ENCODE data around the gene FAM221A. TPM values are rescaled to one million over a fixed set of nuclear protein-coding genes. Genes with fewer than 3 reads are reported as not detected.
"Not testable (repeated sequence)": the region's sequence is repeated elsewhere in the genome, so short reads cannot be mapped to it uniquely, and the experiment has no call there.

Gene FAM221A
- total RNA-seq, 1 experiment from 2014 or later, result 15.0 TPM

DNA sequence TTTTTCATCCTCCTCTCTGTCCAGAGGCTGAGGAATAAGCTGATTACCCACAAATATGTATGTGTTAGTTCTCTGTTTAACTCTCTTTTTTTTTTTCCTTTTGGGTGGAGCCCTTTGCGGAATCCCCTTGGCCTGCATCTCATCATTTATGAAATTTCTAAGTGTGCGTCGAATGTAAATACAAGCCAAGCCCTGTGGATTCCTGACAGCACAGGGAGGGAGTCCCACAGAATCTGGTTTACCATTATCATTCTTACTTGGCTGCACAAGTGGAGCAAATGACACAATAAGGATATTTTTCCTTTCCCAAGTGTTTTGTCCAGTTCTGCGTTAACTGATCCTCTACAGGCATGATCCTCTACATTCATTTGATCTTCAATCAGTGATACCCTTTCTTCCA, 41.5 kb downstream of the FAM221A start:
- Histone ChIP-seq H2BK120ac (ENCODE audit: low read depth, low read length, poor library complexity, severe bottlenecking) (no peak overlapping the region), H3K9me3 (ENCODE audit: control insufficient read depth, low read depth, low read length) (no peaks in the 10 kb centered on the region), H3K56ac (ENCODE audit: insufficient read length, low read depth, low read length) (no peak overlapping the region), H3K23ac (ENCODE audit: insufficient read length, low read depth, low read length) (no peak overlapping the region), H2BK12ac (ENCODE audit: insufficient read length, low read depth, low read length) (no peak overlapping the region), H3K79me1 (ENCODE audit: insufficient read depth, low read depth, low read length, poor library complexity, severe bottlenecking) (no peaks in the 10 kb centered on the region), H3K9ac (ENCODE audit: extremely low read depth, insufficient read length, low read length) (no peak overlapping the region), H3K79me2 (ENCODE audit: insufficient read depth, low read length) (no peaks in the 10 kb centered on the region), H3K4ac (ENCODE audit: low read depth, low read length) (no peak overlapping the region), H4K5ac (ENCODE audit: insufficient read length, low read depth, low read length) (no peak overlapping the region), H3K23me2 (ENCODE audit: insufficient read length, low read depth, low read length, poor library complexity, severe bottlenecking) (no peaks in the 10 kb centered on the region), H3T11ph (ENCODE audit: low read length) (no peak overlapping the region), H3K27ac (ENCODE audit: insufficient read length, low read depth, low read length) (no peak overlapping the region), H4K91ac (ENCODE audit: insufficient read length, low read depth, low read length) (no peak overlapping the region), H3K4me1 (ENCODE audit: insufficient read depth, low read length) (no peaks in the 10 kb centered on the region; the same call in 1 of the 2 replicates), H2AK5ac (ENCODE audit: insufficient read length, low read length) (no peak overlapping the region), H2BK15ac (ENCODE audit: low read depth, low read length) (no peak overlapping the region), H2BK5ac (ENCODE audit: insufficient read length, low read length) (no peak overlapping the region), H3K18ac (ENCODE audit: insufficient read length, low read depth, low read length) (no peak overlapping the region), H3K14ac (ENCODE audit: insufficient read depth, low read length) (no peak overlapping the region), H2AFZ (ENCODE audit: low read length) (no peak overlapping the region), H2BK20ac (ENCODE audit: low read depth, low read length, poor library complexity, severe bottlenecking) (no peak overlapping the region), H3K27me3 (ENCODE audit: insufficient read depth, low read length) (peaks cover 15% of the 10 kb centered on the region; the same call in 1 of the 2 replicates), H4K8ac (replicated peaks; ENCODE audit: insufficient read length, low read depth, low read length) (no peak overlapping the region), H4K20me1 (ENCODE audit: control insufficient read depth, insufficient read depth, insufficient read length) (no peaks in the 10 kb centered on the region), H3K4me2 (ENCODE audit: insufficient read depth, insufficient read length, low read length) (no peak overlapping the region)
- H3K27ac Mint-ChIP-seq, result no peak overlapping the region
- no CpG with 5 or more reads among the region's 4 CpGs for WGBS (ENCODE audit: extremely low coverage, insufficient read length, low lambda C conversion rate)
- peaks cover 4 to 12% (median 4%) of the 10 kb centered on the region in 3 experiments for H3K36me3 Mint-ChIP-seq (ENCODE audit: insufficient read depth in 1 of 3, low read depth in 3 of 3)
- peaks cover 12 to 15% of the 10 kb centered on the region in 2 experiments for H3K4me1 Mint-ChIP-seq
- no peak for DNase-seq
- peaks cover 10 to 16% of the 10 kb centered on the region in 2 experiments for H3K9me3 Mint-ChIP-seq
- TF ChIP-seq, protein P1, sequence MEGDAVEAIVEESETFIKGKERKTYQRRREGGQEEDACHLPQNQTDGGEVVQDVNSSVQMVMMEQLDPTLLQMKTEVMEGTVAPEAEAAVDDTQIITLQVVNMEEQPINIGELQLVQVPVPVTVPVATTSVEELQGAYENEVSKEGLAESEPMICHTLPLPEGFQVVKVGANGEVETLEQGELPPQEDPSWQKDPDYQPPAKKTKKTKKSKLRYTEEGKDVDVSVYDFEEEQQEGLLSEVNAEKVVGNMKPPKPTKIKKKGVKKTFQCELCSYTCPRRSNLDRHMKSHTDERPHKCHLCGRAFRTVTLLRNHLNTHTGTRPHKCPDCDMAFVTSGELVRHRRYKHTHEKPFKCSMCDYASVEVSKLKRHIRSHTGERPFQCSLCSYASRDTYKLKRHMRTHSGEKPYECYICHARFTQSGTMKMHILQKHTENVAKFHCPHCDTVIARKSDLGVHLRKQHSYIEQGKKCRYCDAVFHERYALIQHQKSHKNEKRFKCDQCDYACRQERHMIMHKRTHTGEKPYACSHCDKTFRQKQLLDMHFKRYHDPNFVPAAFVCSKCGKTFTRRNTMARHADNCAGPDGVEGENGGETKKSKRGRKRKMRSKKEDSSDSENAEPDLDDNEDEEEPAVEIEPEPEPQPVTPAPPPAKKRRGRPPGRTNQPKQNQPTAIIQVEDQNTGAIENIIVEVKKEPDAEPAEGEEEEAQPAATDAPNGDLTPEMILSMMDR (conservative IDR thresholded peaks at IDR 0.05), result no peak
- no peak overlapping the region for H3K4me3 Mint-ChIP-seq
- peaks cover 81% of the 10 kb centered on the region for H3K27me3 Mint-ChIP-seq (ENCODE audit: low read depth)

DNA sequence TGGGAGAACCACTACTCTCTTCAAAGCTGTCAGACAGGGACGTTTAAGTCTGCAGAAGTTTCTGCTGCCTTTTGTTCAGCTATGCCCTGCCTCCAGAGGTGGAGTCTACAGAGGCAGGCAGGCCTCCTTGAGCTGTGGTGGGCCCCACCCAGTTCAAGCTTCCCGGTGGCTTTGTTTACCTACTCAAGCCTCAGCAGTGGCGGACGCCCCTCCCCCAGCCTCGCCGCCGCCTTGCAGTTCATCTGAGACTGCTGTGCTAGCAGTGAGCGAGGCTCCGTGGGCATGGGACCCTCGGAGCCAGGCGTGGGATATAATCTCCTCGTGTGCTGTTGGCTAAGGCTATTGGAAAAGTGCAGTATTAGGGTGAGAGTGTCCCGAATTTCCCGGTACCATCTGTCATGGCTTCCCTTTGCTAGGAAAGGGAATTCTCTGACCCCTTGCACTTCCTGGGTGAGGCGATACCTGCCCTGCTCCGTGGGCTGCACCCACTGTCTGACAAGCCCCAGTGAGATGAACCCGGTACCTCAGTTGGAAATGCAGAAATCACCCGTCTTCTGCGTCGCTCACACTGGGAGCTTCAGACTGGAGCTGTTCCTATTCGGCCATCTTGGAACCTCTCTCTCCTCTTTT, 42.7 kb downstream of the FAM221A start:
- H3K79me1 ChIP-seq (ENCODE audit: insufficient read depth, low read depth, low read length, poor library complexity, severe bottlenecking); H3K4ac ChIP-seq (ENCODE audit: low read depth, low read length); H3K23me2 ChIP-seq (ENCODE audit: insufficient read length, low read depth, low read length, poor library complexity, severe bottlenecking); H2BK20ac ChIP-seq (ENCODE audit: low read depth, low read length, poor library complexity, severe bottlenecking); H3K4me1 ChIP-seq (ENCODE audit: insufficient read depth, low read length); H4K8ac ChIP-seq (replicated peaks; ENCODE audit: insufficient read length, low read depth, low read length); H3K79me2 ChIP-seq (ENCODE audit: insufficient read depth, low read length); H3K9ac ChIP-seq (ENCODE audit: extremely low read depth, insufficient read length, low read length); H3K4me2 ChIP-seq (ENCODE audit: insufficient read depth, insufficient read length, low read length); H2AFZ ChIP-seq (ENCODE audit: low read length); H4K5ac ChIP-seq (ENCODE audit: insufficient read length, low read depth, low read length); H2BK15ac ChIP-seq (ENCODE audit: low read depth, low read length); H3K27ac Mint-ChIP-seq; H3K27ac ChIP-seq (ENCODE audit: insufficient read length, low read depth, low read length); H3T11ph ChIP-seq (ENCODE audit: low read length); H2BK120ac ChIP-seq (ENCODE audit: low read depth, low read length, poor library complexity, severe bottlenecking); H2BK12ac ChIP-seq (ENCODE audit: insufficient read length, low read depth, low read length); H4K91ac ChIP-seq (ENCODE audit: insufficient read length, low read depth, low read length); H2BK5ac ChIP-seq (ENCODE audit: insufficient read length, low read length); H2AK5ac ChIP-seq (ENCODE audit: insufficient read length, low read length); H3K14ac ChIP-seq (ENCODE audit: insufficient read depth, low read length); H4K20me1 ChIP-seq (ENCODE audit: control insufficient read depth, insufficient read depth, insufficient read length); DNase-seq; H3K23ac ChIP-seq (ENCODE audit: insufficient read length, low read depth, low read length); H3K9me3 ChIP-seq (ENCODE audit: control insufficient read depth, low read depth, low read length); H3K18ac ChIP-seq (ENCODE audit: insufficient read length, low read depth, low read length); H3K56ac ChIP-seq (ENCODE audit: insufficient read length, low read depth, low read length): not testable (repeated sequence)
- H3K36me3 Mint-ChIP-seq (ENCODE audit: insufficient read depth in 1 of 3, low read depth in 3 of 3), result peaks cover 4 to 12% (median 4%) of the 10 kb centered on the region in 3 experiments
- peaks cover 10 to 16% of the 10 kb centered on the region in 2 experiments for H3K9me3 Mint-ChIP-seq
- peaks cover 88% of the 10 kb centered on the region for H3K27me3 Mint-ChIP-seq (ENCODE audit: low read depth)
- H3K4me1 Mint-ChIP-seq, result peaks cover 12 to 15% of the 10 kb centered on the region in 2 experiments
- no CpG with 5 or more reads among the region's 21 CpGs for WGBS (ENCODE audit: extremely low coverage, insufficient read length, low lambda C conversion rate)
- H3K4me3 Mint-ChIP-seq, result peak overlapping the region in 1 of 2 experiments; percentile 40; a peak in 2 of 5 replicates
- H3K27me3 ChIP-seq (ENCODE audit: insufficient read depth, low read length), result peaks cover 15% of the 10 kb centered on the region; the same call in 1 of the 2 replicates

All from H9 (cell line).